Epithelial cell of proximal tubule (primary cell): ENCODE data around the gene SIRT4. TPM values are rescaled to one million over a fixed set of nuclear protein-coding genes. Genes with fewer than 3 reads are reported as not detected.
"Not testable (repeated sequence)": the region's sequence is repeated elsewhere in the genome, so short reads cannot be mapped to it uniquely, and the experiment has no call there.

Experiments used
- DNase-seq: peaks from one replicate; pipeline ENCODE4 v3.0.0-alpha.2; 2011; ENCODE audit warnings: low read depth
- H3K4me3 ChIP-seq: 2 replicates; pipeline ENCODE4 v1.5.1; 2011; ENCODE audit warnings: low read depth, mild to moderate bottlenecking, low read length
- CTCF ChIP-seq: conservative IDR thresholded peaks from 2 replicates; pipeline ENCODE4 v1.5.1; 2012; ENCODE audit warnings: low read depth, mild to moderate bottlenecking, low read length
- total RNA-seq: library from RNA; depleted of rRNA; stranded (reverse); fragments of >200 nt; gene quantifications from 2 replicates; pipeline ENCODE4 v1.2.3, GENCODE V29; 2015

Gene SIRT4
- total RNA-seq, 1 donor from 2014 or later = 0.35 TPM

- no peak for DNase-seq
Observed at GRCh38 chr12:120327593-120327992, 25.5 kb downstream of the SIRT4 start, which contains the start of gene PLA2G1B. PLA2G1B (minus strand) TSS chr12:120327779; CDS start chr12:120327753, 26 bp downstream.

DNA sequence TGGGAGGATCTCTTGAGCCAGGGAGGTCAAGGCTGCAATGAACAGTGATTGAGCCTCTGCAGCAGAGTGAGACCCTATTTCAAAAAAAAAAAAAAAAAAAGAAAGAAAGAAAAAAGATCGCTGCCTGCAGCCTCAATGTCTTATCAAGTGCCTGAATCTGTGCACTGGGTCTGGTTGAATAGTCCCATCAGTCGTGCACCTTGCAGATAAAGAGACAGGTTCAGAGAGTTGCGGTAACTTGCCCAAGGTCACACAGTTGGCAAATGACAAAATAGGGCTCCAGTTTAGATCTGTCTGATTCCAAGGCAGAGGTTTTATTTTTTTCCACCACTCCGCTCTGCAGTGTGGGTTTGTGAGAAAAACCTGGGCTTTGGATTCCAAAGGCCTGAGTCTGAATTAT, 26.1 kb downstream of the SIRT4 start:
- TF ChIP-seq CTCF = no peak
- DNase-seq = no peak
- H3K4me3 ChIP-seq = no peak overlapping the region

More at GRCh38 chr12:120327593-120327992, 25.5 kb downstream of the SIRT4 start, which contains the start of gene PLA2G1B:
- H3K4me3 ChIP-seq = no peak within 1 kb of the TSS
- no peak for TF ChIP-seq CTCF

GRCh38 chr12:120331390-120331789, 29.3 kb downstream of the SIRT4 start:
- no peak for DNase-seq
- no peak overlapping the region for H3K4me3 ChIP-seq
- TF ChIP-seq CTCF = no peak

- TF ChIP-seq CTCF = no peak
- DNase-seq = no peak
- H3K4me3 ChIP-seq = no peak overlapping the region
Observed at GRCh38 chr12:120332041-120332440, 29.9 kb downstream of the SIRT4 start.

DNA sequence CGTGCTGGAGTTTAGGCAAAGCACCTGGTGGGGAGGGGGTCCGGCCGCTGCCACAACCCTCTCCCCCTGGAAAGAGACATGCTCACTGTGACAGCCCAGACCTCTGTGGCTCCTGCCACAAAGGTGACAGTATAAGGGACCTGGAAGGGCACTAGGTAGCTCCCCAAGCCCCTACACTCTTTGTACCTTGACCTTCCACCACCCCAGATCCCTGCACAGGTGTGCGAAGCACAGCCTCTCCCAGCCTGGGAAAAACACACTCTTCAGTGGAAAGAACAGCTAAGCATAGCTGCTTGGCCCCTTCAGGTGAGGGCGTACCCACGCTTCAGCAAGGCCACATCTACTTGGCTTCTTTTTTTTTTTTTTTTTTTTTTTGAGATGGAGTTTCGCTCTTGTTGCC, 30.4 kb downstream of the SIRT4 start:
- DNase-seq = no peak
- no peak for TF ChIP-seq CTCF

DNA sequence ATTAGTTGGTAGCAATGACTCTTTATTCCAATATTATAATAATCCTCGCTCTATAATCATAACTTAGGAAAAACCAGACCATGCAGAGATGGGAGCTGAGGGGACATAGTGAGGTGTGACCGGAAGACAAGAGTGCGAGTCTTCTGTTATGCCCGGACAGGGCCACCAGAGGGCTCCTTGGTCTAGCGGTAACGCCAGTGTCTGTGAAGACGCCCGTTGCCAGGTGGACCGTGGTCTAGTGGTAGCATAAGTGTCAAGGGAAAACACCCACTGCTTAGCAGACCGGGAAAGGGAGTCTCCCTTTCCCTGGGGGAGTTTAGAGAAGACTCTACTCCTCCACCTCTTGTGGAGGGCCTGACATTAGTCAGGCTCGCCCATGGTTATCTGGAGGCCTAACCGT, 33.3 kb downstream of the SIRT4 start:
- not testable (repeated sequence) for DNase-seq, H3K4me3 ChIP-seq
- TF ChIP-seq CTCF = peak; percentile 67

More for the DNA sequence above, 30.4 kb downstream of the SIRT4 start:
- no peak overlapping the region for H3K4me3 ChIP-seq

GRCh38 chr12:120336392-120336791, 34.3 kb downstream of the SIRT4 start:
- DNase-seq, H3K4me3 ChIP-seq: not testable (repeated sequence)
